ENCODE results near the gene SH3RF3. TPM values are rescaled to one million over a fixed set of nuclear protein-coding genes. Genes with fewer than 3 reads are reported as not detected.

Gene SH3RF3
- total and polyA plus RNA-seq, 2 of the 13 experiments (the other 11 are each of a cell fraction or from before 2014, with no cell fraction given), result 0.04 TPM; not detected in 1

- TF ChIP-seq SKI (IDR thresholded peaks at IDR 0.05; ENCODE audit: partially characterized antibody) (peak; percentile 85), FOXK1 (CRISPR knock-in tag; IDR thresholded peaks at IDR 0.05; ENCODE audit: borderline replicate concordance, low read depth) (peak; percentile 19; the same call in 1 of the 2 replicates), KIAA2018 (CRISPR knock-in tag; IDR thresholded peaks at IDR 0.05; ENCODE audit: borderline replicate concordance) (no peak), TFAP4 (IDR thresholded peaks at IDR 0.05; ENCODE audit: borderline replicate concordance, low read depth) (peak; percentile 85; the same call in 1 of the 2 replicates), ZNF101 (CRISPR knock-in tag; IDR thresholded peaks at IDR 0.05; ENCODE audit: borderline replicate concordance, low read depth) (no peak), DNMT1 (CRISPR knock-in tag; IDR thresholded peaks at IDR 0.05) (no peak), ISL2 (CRISPR knock-in tag; IDR thresholded peaks at IDR 0.05) (no peak), TAF1 (CRISPR knock-in tag; IDR thresholded peaks at IDR 0.05) (no peak), ARNTL (CRISPR knock-in tag; IDR thresholded peaks at IDR 0.05) (peak; percentile 96), POGZ (CRISPR knock-in tag; IDR thresholded peaks at IDR 0.05) (0 out of 2 replicates have a peak, but pooled peaks have one; percentile 15), CHD4 (IDR thresholded peaks at IDR 0.05; ENCODE audit: borderline replicate concordance, low read length) (no peak), ZNF619 (CRISPR knock-in tag; IDR thresholded peaks at IDR 0.05) (no peak), CEBPZ (IDR thresholded peaks at IDR 0.05; ENCODE audit: low read length) (no peak), MAF1 (CRISPR knock-in tag; IDR thresholded peaks at IDR 0.05; ENCODE audit: borderline replicate concordance) (no peak)
Measured at GRCh38 chr2:109226128-109226527, 97.1 kb downstream of the SH3RF3 start (continued).
